ENCODE data around the gene LANCL2.
"Not testable (repeated sequence)": the region's sequence is repeated elsewhere in the genome, so short reads cannot be mapped to it uniquely, and the experiment has no call there.

LANCL2 gene

GRCh38 chr7:55438757-55439525 is 73.8 kb downstream of the LANCL2 start:
- no peak for DNase-seq

- no peak for DNase-seq
Observed at GRCh38 chr7:55439627-55440026, 74.5 kb downstream of the LANCL2 start.

GRCh38 chr7:55440040-55440690 is 75.0 kb downstream of the LANCL2 start:
- DNase-seq = no peak

- no peak for DNase-seq
Observed at GRCh38 chr7:55441002-55441401, 75.9 kb downstream of the LANCL2 start.

- no peak for DNase-seq
Observed at GRCh38 chr7:55441774-55442522, 76.8 kb downstream of the LANCL2 start.

- no peak for DNase-seq
Observed at GRCh38 chr7:55444786-55445185, 79.6 kb downstream of the LANCL2 start.

GRCh38 chr7:55448526-55448925 is 83.4 kb downstream of the LANCL2 start:
- DNase-seq = no peak

GRCh38 chr7:55449205-55449991 is 84.3 kb downstream of the LANCL2 start:
- no peak for DNase-seq

GRCh38 chr7:55449992-55450535 is 84.9 kb downstream of the LANCL2 start:
- DNase-seq = no peak

- DNase-seq = no peak
Observed at GRCh38 chr7:55452971-55453370, 87.8 kb downstream of the LANCL2 start.

GRCh38 chr7:55457801-55458200 is 92.7 kb downstream of the LANCL2 start:
- no peak for DNase-seq

- DNase-seq = no peak
Observed at GRCh38 chr7:55458351-55458750, 93.2 kb downstream of the LANCL2 start.

GRCh38 chr7:55463686-55464262 is 98.6 kb downstream of the LANCL2 start:
- no peak for DNase-seq

GRCh38 chr7:55464422-55464821 is 99.3 kb downstream of the LANCL2 start:
- DNase-seq = no peak

- DNase-seq = no peak
Observed at GRCh38 chr7:55465691-55466090, 100.6 kb downstream of the LANCL2 start.

- no peak for DNase-seq
Observed at GRCh38 chr7:55467047-55467593, 102.0 kb downstream of the LANCL2 start.

- DNase-seq = no peak
Observed at GRCh38 chr7:55468495-55468894, 103.4 kb downstream of the LANCL2 start.

GRCh38 chr7:55469271-55469681 is 104.1 kb downstream of the LANCL2 start:
- DNase-seq = no peak

- DNase-seq = no peak
Observed at GRCh38 chr7:55469721-55470120, 104.6 kb downstream of the LANCL2 start.

- no peak for DNase-seq
Observed at GRCh38 chr7:55470261-55470660, 105.1 kb downstream of the LANCL2 start.

- peak in 1 of 2 experiments; percentile 2 for DNase-seq
Observed at GRCh38 chr7:55471594-55471993, 106.5 kb downstream of the LANCL2 start.

- DNase-seq = not testable (repeated sequence)
Observed at GRCh38 chr7:55472406-55472805, 107.3 kb downstream of the LANCL2 start.
